Prostate gland (tissue), 2 donors: ENCODE data around the gene NOS1AP. TPM values are rescaled to one million over a fixed set of nuclear protein-coding genes. Genes with fewer than 3 reads are reported as not detected.

Source experiments
- microRNA counts, 2 donors: library from miRNA; unstranded; fragments of <30 nt; microRNA quantifications; one replicate each; lab custom pipeline; 2016 to 2017
- microRNA-seq: library from miRNA; unstranded; fragments of <30 nt; microRNA quantifications from one replicate; pipeline ENCODE4, GENCODE V29; 2016
- small RNA-seq, 2 donors: library from RNA; depleted of rRNA; stranded (forward); fragments of <200 nt; gene quantifications; one replicate each; pipeline ENCODE3, GENCODE V24; 2016
- total RNA-seq, 2 donors: library from RNA; depleted of rRNA; stranded (reverse); fragments of >200 nt; gene quantifications; one replicate each; pipeline ENCODE4 v1.1.0, GENCODE V29; 2016

Gene NOS1AP
- total RNA-seq, 2 donors from 2014 or later: 9.9 to 11.0 TPM

MicroRNA genes within 50 kb of the gene (microRNA counts, 767-probe panel; counts per million panel counts)
- microRNA hsa-miR-556-3p (lab: Ali Mortazavi, UCI) (0 to 431 counts per million in 2 donors), microRNA hsa-miR-556-5p (lab: Ali Mortazavi, UCI) (0 to 431 counts per million in 2 donors)

Small RNA genes lying within 50 kb of the gene (microRNA-seq; reads per million reads assigned to microRNA genes)
- gene MIR4654 (not detected), gene MIR556 (0.75 reads per million)

Small RNA genes lying within 50 kb of the gene (small RNA-seq; reads per million reads assigned to genes)
- gene MIR4654 (0 reads per million in 2 donors), gene MIR556 (0 reads per million in 2 donors), gene RNA5SP61 (0 reads per million in 2 donors)

Other genes with a start within 250 kb of the NOS1AP start
- gene OLFML2B, start 45.8 kb upstream of the NOS1AP start, total RNA-seq: 10 to 100 TPM in 1 of 2 donors, 1 to 10 TPM in 1; 3.2 to 29.7 TPM